AG10803 (cell line): ENCODE results near the gene MYZAP.

ENCODE experiments used
- DNase-seq: peaks from one replicate; pipeline ENCODE4 v3.0.0; 2010; ENCODE audit warnings: low read depth
- H3K4me3 ChIP-seq: 2 replicates; pipeline ENCODE4 v1.5.1; 2011; ENCODE audit warnings: mild to moderate bottlenecking, low read length, control low read depth
- TF ChIP-seq, protein P1 (sequence below): conservative IDR thresholded peaks from 2 replicates; pipeline ENCODE4 v1.5.1; 2011; ENCODE audit warnings: mild to moderate bottlenecking, low read length, control low read depth, inconsistent platforms

Gene MYZAP

DNA sequence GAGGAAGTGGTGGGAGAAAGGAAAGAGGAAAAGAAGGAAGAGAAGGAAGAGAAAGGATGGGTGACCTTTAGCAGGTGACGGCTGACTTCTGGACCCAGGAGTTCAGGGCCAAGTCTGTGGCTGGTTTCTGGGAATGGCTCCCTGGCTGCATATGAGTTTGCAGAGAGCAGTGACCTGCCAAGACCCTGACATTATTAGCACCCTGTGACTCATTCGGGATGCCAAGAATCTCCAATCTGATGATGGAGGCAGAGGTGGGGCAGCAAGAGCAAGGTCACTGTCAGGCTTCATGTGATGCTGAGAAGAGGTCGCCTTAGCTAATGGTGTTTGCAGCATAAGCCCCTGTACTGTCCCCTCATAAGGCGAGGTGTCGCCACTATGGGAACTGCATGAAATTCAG, 42.6 kb downstream of the MYZAP start:
- DNase-seq = no peak
- TF ChIP-seq, protein P1, sequence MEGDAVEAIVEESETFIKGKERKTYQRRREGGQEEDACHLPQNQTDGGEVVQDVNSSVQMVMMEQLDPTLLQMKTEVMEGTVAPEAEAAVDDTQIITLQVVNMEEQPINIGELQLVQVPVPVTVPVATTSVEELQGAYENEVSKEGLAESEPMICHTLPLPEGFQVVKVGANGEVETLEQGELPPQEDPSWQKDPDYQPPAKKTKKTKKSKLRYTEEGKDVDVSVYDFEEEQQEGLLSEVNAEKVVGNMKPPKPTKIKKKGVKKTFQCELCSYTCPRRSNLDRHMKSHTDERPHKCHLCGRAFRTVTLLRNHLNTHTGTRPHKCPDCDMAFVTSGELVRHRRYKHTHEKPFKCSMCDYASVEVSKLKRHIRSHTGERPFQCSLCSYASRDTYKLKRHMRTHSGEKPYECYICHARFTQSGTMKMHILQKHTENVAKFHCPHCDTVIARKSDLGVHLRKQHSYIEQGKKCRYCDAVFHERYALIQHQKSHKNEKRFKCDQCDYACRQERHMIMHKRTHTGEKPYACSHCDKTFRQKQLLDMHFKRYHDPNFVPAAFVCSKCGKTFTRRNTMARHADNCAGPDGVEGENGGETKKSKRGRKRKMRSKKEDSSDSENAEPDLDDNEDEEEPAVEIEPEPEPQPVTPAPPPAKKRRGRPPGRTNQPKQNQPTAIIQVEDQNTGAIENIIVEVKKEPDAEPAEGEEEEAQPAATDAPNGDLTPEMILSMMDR = no peak
- no peak overlapping the region for H3K4me3 ChIP-seq

DNA sequence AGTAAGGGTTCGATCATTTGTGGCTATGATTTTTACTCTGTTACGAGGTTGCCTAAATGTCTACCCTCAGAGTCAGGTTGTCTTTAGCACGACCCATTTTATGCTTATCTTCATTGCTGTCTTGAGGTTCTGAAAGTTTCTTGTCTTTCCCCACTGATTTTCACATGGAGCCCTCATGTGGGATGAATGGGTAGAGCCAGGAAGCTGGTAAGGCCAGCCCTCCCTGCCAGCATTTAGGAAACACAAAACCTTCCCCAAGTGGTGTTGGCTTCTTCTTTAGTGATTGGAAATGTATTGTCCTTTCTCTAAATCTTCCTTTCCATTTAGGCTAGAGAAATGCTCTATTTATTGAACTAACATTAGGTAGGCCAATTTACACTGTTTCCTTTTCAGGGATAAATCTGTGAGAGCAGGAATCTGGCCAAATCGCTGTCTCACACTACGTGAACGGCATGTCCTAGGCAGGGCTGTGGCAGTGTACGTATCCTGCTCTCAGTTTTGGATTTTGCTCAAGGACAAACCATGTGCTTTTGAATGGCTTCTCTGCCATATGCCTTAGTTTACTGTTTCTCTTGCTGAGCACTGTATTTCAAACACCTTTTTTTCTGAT, 43.7 kb downstream of the MYZAP start:
- no peak overlapping the region for H3K4me3 ChIP-seq
- DNase-seq = no peak
- TF ChIP-seq, protein P1 = 0 out of 2 replicates have a peak, but pooled peaks have one; percentile 5

DNA sequence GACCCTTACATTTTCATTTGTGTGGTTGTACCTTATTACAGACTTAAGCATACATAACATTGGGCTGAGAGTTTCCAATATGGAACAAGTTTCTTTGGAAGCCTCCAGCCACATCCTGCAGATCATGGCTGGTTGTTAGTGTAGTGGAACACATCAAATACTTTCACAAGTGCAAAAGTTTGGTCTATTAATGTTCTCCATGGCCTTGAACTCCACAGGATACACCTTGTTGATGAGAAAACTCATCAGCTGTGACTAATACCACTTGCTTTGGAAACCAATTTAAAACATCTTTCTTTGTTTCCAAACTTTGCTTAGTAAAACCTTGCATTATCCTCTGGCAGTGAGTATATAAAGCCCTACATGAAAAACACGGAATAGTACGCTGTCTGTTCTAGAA, 46.1 kb downstream of the MYZAP start:
- TF ChIP-seq, protein P1 = no peak
- DNase-seq = no peak
- H3K4me3 ChIP-seq = no peak overlapping the region

DNA sequence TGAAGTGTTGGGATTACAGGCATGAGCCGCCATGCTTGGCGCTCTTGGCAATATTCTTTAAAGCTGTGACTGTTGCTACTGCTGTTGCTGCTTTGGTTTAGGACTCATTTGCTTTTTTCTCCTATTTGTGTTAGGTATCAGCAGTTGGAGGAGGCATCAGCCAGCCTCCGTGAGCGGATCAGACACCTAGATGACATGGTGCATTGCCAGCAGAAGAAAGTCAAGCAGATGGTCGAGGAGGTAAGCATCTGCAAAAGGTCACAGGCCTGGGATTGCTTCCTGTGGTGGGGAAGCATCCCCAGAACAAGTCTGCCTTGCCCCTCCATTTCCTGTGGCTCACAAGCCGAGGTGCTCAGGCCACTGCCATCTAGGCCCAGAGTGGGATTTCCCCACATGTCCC, 47.6 kb downstream of the MYZAP start:
- no peak overlapping the region for H3K4me3 ChIP-seq
- DNase-seq = no peak
- TF ChIP-seq, protein P1 = no peak

DNA sequence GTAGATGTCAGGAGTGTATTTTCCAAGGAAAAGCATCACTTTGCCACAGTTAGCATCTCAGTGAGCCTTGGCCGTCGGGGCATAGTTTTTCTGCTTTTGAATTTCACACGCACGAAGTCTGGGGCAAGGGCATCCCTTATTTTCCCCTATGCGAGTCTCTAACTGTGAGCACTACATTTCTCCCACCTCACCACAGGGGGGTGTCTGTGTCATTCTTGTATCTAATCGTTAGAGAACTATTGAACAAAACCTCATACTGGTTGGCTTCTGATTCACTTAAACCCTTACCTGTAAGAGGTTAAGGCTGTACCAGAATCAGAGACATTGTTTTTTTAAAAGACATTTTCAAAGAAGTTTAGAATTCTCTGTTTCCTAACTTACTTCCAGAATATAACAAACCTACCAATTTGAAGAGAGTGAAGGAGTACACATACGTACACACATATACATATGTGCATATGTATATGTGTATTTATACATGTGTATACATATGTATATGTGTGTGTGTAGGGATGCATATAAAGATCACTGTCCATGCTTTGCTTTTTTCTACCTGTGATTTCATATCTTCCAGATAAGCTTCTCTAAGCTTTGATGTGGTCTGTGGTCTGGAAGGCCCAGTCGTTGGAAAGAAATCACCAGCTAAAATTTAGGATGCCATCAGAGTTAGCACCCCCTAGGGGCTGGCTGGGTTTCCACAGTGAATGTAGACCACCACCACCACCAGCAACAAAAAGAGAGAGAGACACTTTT, 49.4 kb downstream of the MYZAP start:
- DNase-seq = peak; percentile 43
- TF ChIP-seq, protein P1 = peak; percentile 76
- no peak overlapping the region for H3K4me3 ChIP-seq

DNA sequence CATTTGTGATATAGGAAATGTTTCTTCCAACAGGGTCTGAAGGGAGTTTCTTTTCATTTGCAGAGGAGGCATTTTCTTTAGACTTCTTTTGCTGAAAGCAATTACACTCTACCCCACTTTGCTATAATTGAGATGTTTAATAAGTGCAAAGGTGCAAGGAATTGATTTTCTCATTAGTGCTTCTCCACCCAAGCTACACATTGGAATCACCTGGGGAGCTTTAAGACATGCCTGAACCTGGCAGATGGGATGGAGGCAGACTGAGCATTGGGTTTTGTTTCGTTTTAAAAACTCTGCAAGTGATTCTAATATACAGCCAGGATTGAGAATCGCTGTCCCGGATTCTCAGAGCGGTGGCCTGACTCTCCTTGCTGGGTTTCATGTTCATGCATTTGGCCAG, 52.1 kb downstream of the MYZAP start:
- no peak for DNase-seq
- TF ChIP-seq, protein P1 = no peak
- no peak overlapping the region for H3K4me3 ChIP-seq

DNA sequence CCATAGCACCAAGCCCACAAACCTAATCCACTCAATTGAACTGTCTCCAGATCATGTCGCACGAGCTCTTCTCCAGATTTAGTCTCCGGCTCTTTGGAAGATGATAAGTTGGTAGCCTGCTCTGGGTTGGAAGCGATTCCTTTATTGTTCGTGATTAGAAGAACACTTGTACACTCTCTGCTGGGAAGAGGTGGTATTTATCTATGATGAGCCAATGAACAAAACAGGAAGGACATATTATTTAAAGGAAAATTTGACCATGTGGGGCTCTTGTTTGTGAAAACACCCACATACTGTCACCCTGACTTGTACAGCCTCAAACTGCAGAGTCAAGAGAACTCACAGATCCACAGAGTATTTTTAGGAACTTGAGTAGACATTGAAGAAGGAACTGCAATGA, 54.4 kb downstream of the MYZAP start:
- no peak overlapping the region for H3K4me3 ChIP-seq
- no peak for DNase-seq
- TF ChIP-seq, protein P1 = no peak
